Measurements from ENCODE around the gene APBA2.

GRCh38 chr15:29086001-29086400, 200.2 kb downstream of the APBA2 start:
- no peak for TF ChIP-seq POLR2AphosphoS5 (IDR thresholded peaks at IDR 0.05; ENCODE audit: insufficient read depth in 1 of 2, low read depth in 1 of 2)
- no peak for TF ChIP-seq CTCF (IDR thresholded peaks at IDR 0.05)
- no peak for TF ChIP-seq POLR2A (IDR thresholded peaks at IDR 0.05)
